Nephron (organoid): ENCODE results near the gene CAVIN1.
"Not testable (repeated sequence)": the region's sequence is repeated elsewhere in the genome, so short reads cannot be mapped to it uniquely, and the experiment has no call there.

ENCODE experiments used
- H3K27ac Mint-ChIP-seq, 3 experiments: 2 replicates each; pipeline ENCODE4 v1.8.0; 2020; ENCODE audit warnings: mixed read lengths in 3 of 3, mild to moderate bottlenecking in 2 of 3, moderate library complexity in 1 of 3
- H3K27me3 Mint-ChIP-seq: 2 replicates; pipeline ENCODE4 v1.8.0; 2021; ENCODE audit warnings: low read depth, mild to moderate bottlenecking, moderate library complexity, mixed read lengths
- H3K36me3 Mint-ChIP-seq: 2 replicates; pipeline ENCODE4 v1.8.0; 2020; ENCODE audit warnings: low read depth, mixed read lengths
- H3K4me1 Mint-ChIP-seq: 2 replicates; pipeline ENCODE4 v1.8.0; 2020; ENCODE audit warnings: mixed read lengths
- H3K4me3 Mint-ChIP-seq, 3 experiments: 2 replicates each; pipeline ENCODE4 v1.8.0; 2020; ENCODE audit warnings: mild to moderate bottlenecking in 3 of 3, mixed read lengths in 3 of 3, moderate library complexity in 2 of 3
- H3K9me3 Mint-ChIP-seq: 2 replicates; pipeline ENCODE4 v1.8.0; 2020; ENCODE audit warnings: mixed read lengths
- TF ChIP-seq, protein P1 (sequence below), 3 experiments: fragments of 200-600 bp; sonication (generic); IDR thresholded peaks; one replicate each; pipeline ENCODE4 v1.5.0; 2021; ENCODE audit warnings: antibody characterized with exemption in 3 of 3; ENCODE audit not compliant: unreplicated experiment in 3 of 3

Gene CAVIN1

DNA sequence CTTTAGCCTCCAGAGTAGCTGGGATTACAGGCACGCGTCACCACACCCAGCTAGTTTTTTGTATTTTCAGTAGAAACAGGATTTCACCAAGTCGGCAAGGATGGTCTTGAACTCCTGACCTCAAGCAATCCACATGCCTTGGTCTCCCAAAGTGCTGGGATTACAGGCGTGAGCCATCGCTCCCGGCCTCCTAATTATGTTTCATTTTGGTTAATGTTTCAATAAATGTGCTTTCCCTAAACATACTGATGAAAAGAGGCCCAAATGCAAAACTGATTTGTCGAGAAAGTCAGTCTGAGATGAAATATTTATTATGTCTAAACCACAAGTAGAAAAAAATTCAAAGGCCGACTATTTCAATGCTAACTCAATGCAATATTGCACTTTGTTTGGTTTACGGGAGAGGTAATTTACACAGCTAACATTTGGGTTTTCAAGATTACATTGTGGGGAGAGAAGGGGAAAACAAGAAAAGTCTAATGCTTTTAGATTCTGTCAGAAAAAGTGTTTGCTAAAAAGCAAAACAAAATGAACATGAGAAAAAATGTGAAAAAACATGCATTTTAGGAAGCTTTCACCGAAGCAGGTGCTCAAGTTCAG, 44.6 kb downstream of the CAVIN1 start:
- Mint-ChIP-seq H3K4me1 (peaks cover 36% of the 10 kb centered on the region), H3K27ac (peak overlapping the region; percentile 92 to 95 (median 95)), H3K36me3 (peaks cover 9% of the 10 kb centered on the region), H3K9me3 (no peaks in the 10 kb centered on the region), H3K4me3 (peak overlapping the region; percentile 51 to 63 (median 55)), H3K27me3 (no peaks in the 10 kb centered on the region)
- TF ChIP-seq, protein P1, sequence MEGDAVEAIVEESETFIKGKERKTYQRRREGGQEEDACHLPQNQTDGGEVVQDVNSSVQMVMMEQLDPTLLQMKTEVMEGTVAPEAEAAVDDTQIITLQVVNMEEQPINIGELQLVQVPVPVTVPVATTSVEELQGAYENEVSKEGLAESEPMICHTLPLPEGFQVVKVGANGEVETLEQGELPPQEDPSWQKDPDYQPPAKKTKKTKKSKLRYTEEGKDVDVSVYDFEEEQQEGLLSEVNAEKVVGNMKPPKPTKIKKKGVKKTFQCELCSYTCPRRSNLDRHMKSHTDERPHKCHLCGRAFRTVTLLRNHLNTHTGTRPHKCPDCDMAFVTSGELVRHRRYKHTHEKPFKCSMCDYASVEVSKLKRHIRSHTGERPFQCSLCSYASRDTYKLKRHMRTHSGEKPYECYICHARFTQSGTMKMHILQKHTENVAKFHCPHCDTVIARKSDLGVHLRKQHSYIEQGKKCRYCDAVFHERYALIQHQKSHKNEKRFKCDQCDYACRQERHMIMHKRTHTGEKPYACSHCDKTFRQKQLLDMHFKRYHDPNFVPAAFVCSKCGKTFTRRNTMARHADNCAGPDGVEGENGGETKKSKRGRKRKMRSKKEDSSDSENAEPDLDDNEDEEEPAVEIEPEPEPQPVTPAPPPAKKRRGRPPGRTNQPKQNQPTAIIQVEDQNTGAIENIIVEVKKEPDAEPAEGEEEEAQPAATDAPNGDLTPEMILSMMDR (IDR thresholded peaks at IDR 0.05; ENCODE audit: unreplicated experiment in 3 of 3) = no peak

DNA sequence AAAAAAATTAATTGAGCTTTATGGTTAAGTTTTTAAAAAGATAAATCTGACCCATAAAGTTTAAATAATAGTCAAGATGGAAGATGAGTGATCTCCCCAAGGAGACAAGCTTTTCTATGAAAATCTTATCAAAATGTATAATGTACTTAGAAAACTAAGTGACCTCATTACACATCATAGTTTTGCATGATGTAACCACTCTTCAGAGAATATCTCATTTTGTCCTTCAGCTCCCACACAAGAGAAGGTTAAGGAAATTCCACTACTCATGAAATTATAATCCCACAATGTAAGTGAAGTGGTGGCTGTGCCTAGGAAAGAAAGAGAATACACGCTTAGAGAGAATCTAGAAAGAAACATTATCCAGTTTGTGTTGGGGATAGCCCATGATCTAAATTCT, 49.2 kb downstream of the CAVIN1 start:
- TF ChIP-seq, protein P1 (IDR thresholded peaks at IDR 0.05; ENCODE audit: unreplicated experiment in 3 of 3) = no peak
- no peak overlapping the region for H3K27ac Mint-ChIP-seq
- no peak overlapping the region for H3K4me3 Mint-ChIP-seq
- H3K36me3 Mint-ChIP-seq = peaks cover 14% of the 10 kb centered on the region
- H3K4me1 Mint-ChIP-seq = peaks cover 11% of the 10 kb centered on the region
- H3K27me3 Mint-ChIP-seq = peaks cover 3% of the 10 kb centered on the region
- H3K9me3 Mint-ChIP-seq = peaks cover 7% of the 10 kb centered on the region

DNA sequence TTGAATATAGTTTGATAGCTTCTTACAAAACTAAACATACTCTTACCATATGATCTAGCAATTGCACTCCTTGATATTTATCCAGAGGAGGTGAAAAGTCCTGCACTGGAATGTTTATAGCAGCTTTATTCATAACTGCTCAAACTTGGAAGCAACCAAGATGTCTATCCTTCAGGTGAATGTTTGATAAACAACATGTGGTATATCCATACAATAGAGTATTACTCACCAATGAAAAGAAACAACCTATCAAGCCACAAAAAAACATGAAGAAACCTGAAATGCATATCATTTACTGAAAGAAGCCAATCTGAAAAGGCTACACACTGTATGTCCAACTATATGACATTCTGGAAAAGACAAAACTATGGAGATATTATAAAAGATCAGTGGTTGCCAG, 50.9 kb downstream of the CAVIN1 start:
- no peak overlapping the region for H3K4me3 Mint-ChIP-seq
- H3K27me3 Mint-ChIP-seq = peaks cover 3% of the 10 kb centered on the region
- H3K27ac Mint-ChIP-seq = no peak overlapping the region
- TF ChIP-seq, protein P1 (IDR thresholded peaks at IDR 0.05; ENCODE audit: unreplicated experiment in 3 of 3) = no peak
- H3K9me3 Mint-ChIP-seq = peaks cover 7% of the 10 kb centered on the region
- peaks cover 7% of the 10 kb centered on the region for H3K4me1 Mint-ChIP-seq
- H3K36me3 Mint-ChIP-seq = peaks cover 14% of the 10 kb centered on the region

DNA sequence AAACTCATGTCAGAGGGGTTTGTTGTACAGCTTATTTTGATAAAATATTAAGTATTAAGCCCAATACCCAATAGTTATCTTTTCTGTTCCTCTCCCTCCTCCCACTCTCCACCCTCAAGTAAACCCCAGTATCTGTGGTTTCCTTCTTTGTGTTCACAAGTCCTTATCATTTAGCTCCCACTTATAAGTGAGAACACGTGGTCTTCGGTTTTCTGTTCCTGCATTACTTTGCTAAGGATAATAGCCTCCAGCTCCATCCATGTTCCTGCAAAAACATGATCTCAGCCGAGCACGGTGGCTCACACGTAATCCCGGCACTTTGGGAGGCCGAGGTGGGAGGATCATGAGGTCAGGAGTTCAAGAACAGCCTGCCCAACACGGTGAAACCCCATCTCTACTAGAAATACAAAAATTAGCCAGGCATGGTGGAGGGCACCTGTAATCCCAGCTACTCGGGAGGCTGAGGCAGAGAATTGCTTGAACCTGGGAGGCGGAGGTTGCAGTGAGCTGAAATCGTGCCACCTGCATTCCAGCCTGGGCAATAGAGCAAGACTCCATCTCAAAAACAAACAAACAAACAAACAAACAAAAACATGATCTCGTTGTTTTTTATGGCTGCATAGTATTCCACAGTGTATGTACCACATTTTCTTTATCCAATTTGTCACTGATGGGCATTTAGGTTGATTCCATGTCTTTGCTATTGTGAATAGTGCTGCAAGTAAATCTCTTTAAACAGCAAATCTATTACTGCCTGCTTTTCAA, 54.1 kb downstream of the CAVIN1 start:
- peaks cover 19% of the 10 kb centered on the region for H3K4me1 Mint-ChIP-seq

DNA sequence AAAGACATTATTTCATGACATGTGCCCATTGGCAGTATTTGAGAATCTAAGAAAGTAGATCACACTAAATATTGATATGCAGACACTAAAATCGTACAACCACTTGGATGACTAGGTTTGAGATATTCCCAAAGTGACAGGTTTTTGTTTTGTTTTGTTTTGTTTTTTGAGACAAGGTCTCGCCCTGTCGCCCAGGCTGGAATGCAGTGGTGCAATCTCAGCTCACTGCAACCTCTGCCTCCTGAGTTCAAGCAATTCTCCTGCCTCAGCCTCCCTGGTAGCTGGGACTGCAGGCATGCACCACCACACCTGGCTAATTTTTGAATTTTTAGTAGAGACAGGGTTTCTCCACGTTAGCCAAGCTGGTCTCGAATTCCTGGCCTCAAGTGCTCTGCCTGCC, 54.7 kb downstream of the CAVIN1 start:
- not testable (repeated sequence) for H3K27ac Mint-ChIP-seq, H3K4me3 Mint-ChIP-seq, H3K27me3 Mint-ChIP-seq, H3K9me3 Mint-ChIP-seq
- Mint-ChIP-seq H3K36me3 (peaks cover 17% of the 10 kb centered on the region), H3K4me1 (peaks cover 23% of the 10 kb centered on the region)

More for the DNA sequence above, 54.1 kb downstream of the CAVIN1 start:
- peaks cover 17% of the 10 kb centered on the region for H3K36me3 Mint-ChIP-seq
- H3K4me3 Mint-ChIP-seq, H3K27me3 Mint-ChIP-seq, H3K9me3 Mint-ChIP-seq, H3K27ac Mint-ChIP-seq: not testable (repeated sequence)

DNA sequence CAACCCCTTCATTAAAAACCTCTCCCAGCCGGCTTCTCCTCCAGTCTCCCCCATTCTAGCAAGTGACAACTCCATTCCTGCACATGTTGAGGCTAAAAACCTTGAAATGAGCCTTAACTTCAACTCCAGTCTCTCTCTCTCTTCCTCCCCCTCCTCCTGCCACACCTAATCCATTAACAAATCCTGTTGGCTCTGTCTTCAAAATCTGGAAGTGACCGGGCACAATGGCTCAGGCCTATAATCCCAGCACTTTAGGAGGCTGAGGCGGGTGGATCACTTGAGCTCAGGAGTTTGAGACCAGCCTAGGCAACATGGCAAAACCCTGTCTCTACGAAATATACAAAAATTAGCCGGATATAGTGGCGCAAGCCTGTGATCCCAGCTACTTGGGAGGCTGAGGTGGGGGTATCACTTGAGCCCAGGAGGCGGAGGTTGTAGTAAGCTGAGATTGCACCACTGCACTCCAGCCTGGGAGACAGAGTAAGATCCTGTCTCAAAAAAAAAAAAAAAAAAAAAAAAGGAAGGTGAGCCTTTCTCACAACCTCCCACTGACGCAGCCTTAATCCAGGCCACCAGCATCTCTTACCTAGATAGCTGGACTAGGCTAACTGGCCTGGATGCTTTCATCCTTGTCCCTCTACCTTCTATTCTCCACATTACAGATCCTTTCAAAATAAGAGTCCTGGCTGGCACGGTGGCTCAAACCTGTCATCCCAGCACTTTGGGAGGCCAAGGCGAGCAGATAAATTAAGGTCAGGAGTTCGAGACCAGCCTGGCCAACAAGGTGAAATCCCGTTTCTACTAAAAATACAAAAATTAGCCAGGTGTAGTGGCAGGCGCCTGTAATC, 56.7 kb downstream of the CAVIN1 start:
- H3K4me3 Mint-ChIP-seq, H3K27me3 Mint-ChIP-seq, H3K27ac Mint-ChIP-seq, H3K9me3 Mint-ChIP-seq: not testable (repeated sequence)
- Mint-ChIP-seq H3K36me3 (peaks cover 10% of the 10 kb centered on the region), H3K4me1 (peaks cover 30% of the 10 kb centered on the region)

DNA sequence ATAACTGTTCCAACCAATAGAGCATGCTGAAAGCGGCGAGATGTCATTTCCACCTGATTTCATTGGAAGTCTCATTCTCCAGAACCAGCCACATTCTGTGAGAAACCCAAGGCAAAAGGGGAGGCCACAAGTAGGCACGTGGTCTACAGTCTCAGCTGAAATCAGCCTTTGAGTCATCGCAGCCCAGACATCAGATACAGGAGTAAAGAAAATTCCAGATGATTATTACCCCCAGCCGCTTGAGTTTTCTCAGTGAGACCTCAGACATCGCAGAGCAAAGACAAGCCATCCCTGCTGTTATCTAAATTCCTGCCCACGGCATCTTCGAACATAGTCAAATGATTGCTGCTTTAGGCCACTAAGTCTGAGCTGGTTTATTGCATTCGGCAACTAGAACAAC, 57.9 kb downstream of the CAVIN1 start:
- no peaks in the 10 kb centered on the region for H3K9me3 Mint-ChIP-seq
- TF ChIP-seq, protein P1 (IDR thresholded peaks at IDR 0.05; ENCODE audit: unreplicated experiment in 3 of 3) = no peak
- peaks cover 3% of the 10 kb centered on the region for H3K36me3 Mint-ChIP-seq

More for the DNA sequence above, 57.9 kb downstream of the CAVIN1 start:
- Mint-ChIP-seq H3K4me1 (peaks cover 30% of the 10 kb centered on the region), H3K27me3 (no peaks in the 10 kb centered on the region), H3K27ac (no peak overlapping the region), H3K4me3 (no peak overlapping the region)
